HCT116 (cell line): ENCODE results near the gene TEX26. TPM values are rescaled to one million over a fixed set of nuclear protein-coding genes. Genes with fewer than 3 reads are reported as not detected.

Experiments used
- ATAC-seq: fragments of 200-7000 bp; cut with Tn5 transposase; 2 replicates; pipeline ENCODE4 v1.9.1; 2020; ENCODE audit warnings: mild to moderate bottlenecking, moderate library complexity
- BruUV-seq: library from RNA; stranded (reverse); fragments of 400-500 nt; replicated peaks from 2 replicates; lab custom pipeline; 2021; lab: Mats Ljungman, UMichigan
- CTCF ChIA-PET: fragments of 300-600 bp; sonication (Branson Sonifier 250); formaldehyde crosslinking; loops from one replicate; lab custom pipeline; 2021; ENCODE audit warnings: antibody characterized with exemption; lab: Charles Lee
- POLR2A ChIA-PET: fragments of 300-600, 350-600 bp; sonication (Branson Sonifier 250); formaldehyde crosslinking; loops from one replicate; lab custom pipeline; 2021; ENCODE audit warnings: antibody characterized with exemption; lab: Charles Lee
- RAD21 ChIA-PET, 2 experiments: fragments of 300-600 bp; sonication (Branson Sonifier 250); formaldehyde crosslinking; loops; one replicate each; lab custom pipeline; 2023; ENCODE audit warnings: low total read pairs in 2 of 2; ENCODE audit not compliant: uncharacterized antibody in 2 of 2, unreplicated experiment in 2 of 2, low non-redundant PET in 1 of 2; lab: Charles Lee
- DNase-seq: peaks from one replicate; pipeline ENCODE4 v3.0.0-alpha.2; 2010; ENCODE audit warnings: low read depth, low spot score
- H2AFZ ChIP-seq: fragments of 200-600 bp; shearing (Covaris generic), sonication (generic); 2 replicates; pipeline ENCODE4 v1.6.1; 2017; ENCODE audit warnings: low read depth, mixed run types, mixed read lengths, antibody characterized with exemption, low read length; ENCODE audit not compliant: poor library complexity, severe bottlenecking
- H3K27ac ChIP-seq: 2 replicates; pipeline ENCODE4 v1.5.1; 2012; ENCODE audit warnings: low read depth, low read length
- H3K27me3 ChIP-seq: fragments of 200-600 bp; sonication (generic); 2 replicates; pipeline ENCODE4 v1.6.1; 2016; ENCODE audit warnings: mixed run types, low read length, mixed read lengths; ENCODE audit not compliant: insufficient read depth
- H3K36me3 ChIP-seq, 2 experiments: fragments of 200-500 bp in 1 of 2; fragments of 200-600 bp in 1 of 2; sonication (Bioruptor generic) in 1 of 2; sonication (generic) in 1 of 2; 2 replicates each; pipeline versions ENCODE4 v1.5.1 to v1.6.1; 2014 to 2016; ENCODE audit warnings: low read length in 2 of 2, inconsistent platforms in 1 of 2, mixed read lengths in 1 of 2, mixed run types in 1 of 2; ENCODE audit not compliant: insufficient read depth in 2 of 2, control insufficient read depth in 1 of 2
- H3K4me1 ChIP-seq, 2 experiments: fragments of 200-600 bp in 1 of 2; sonication (generic) in 1 of 2; 2 replicates each; pipeline versions ENCODE4 v1.5.1 to v1.6.1; 2012 to 2017; ENCODE audit warnings: low read length in 2 of 2, inconsistent platforms in 1 of 2, mild to moderate bottlenecking in 1 of 2, mixed read lengths in 1 of 2, mixed run types in 1 of 2, moderate library complexity in 1 of 2; ENCODE audit not compliant: insufficient read depth in 2 of 2, control insufficient read depth in 1 of 2
- H3K4me2 ChIP-seq: fragments of 200-600 bp; sonication (generic); 2 replicates; pipeline ENCODE4 v1.6.1; 2017; ENCODE audit warnings: mixed run types, low read length, mixed read lengths
- H3K4me3 ChIP-seq, 2 experiments: fragments of 200-600 bp in 1 of 2; sonication (generic) in 1 of 2; replicated peaks in 1 of 2; 2 replicates each; pipeline ENCODE4 v1.5.1; 2011 to 2016; ENCODE audit warnings: low read length in 2 of 2, control low read depth in 1 of 2, low read depth in 1 of 2, mild to moderate bottlenecking in 1 of 2, mixed read lengths in 1 of 2, mixed run types in 1 of 2
- H3K79me2 ChIP-seq: fragments of 200-600 bp; sonication (generic); 2 replicates; pipeline ENCODE4 v1.6.1; 2017; ENCODE audit warnings: mild to moderate bottlenecking, mixed run types, low read length, moderate library complexity, mixed read lengths; ENCODE audit not compliant: insufficient read depth
- H3K9ac ChIP-seq: fragments of 200-600 bp; sonication (generic); 2 replicates; pipeline ENCODE4 v1.6.1; 2016; ENCODE audit warnings: low read length, mixed read lengths
- H3K9me2 ChIP-seq: fragments of 200-600 bp; sonication (generic), shearing (Covaris generic); 2 replicates; pipeline ENCODE4 v1.6.1; 2017; ENCODE audit warnings: mixed run types, mild to moderate bottlenecking, moderate library complexity; ENCODE audit not compliant: insufficient read depth
- H3K9me3 ChIP-seq, 2 experiments: fragments of 200-500 bp in 1 of 2; fragments of 200-600 bp in 1 of 2; sonication (Bioruptor generic) in 1 of 2; sonication (generic) in 1 of 2; 2 replicates each; pipeline ENCODE4 v1.6.1; 2014 to 2017; ENCODE audit warnings: low read length in 2 of 2, mixed read lengths in 2 of 2, inconsistent platforms in 1 of 2, low read depth in 1 of 2, mild to moderate bottlenecking in 1 of 2, mixed run types in 1 of 2, moderate library complexity in 1 of 2; ENCODE audit not compliant: control insufficient read depth in 1 of 2, insufficient read depth in 1 of 2
- H4K20me1 ChIP-seq: fragments of 200-600 bp; sonication (generic), shearing (Covaris generic); 2 replicates; pipeline ENCODE4 v1.6.1; 2017; ENCODE audit warnings: mixed run types, mild to moderate bottlenecking, moderate library complexity; ENCODE audit not compliant: insufficient read depth
- ATF3 ChIP-seq: IDR thresholded peaks from 2 replicates; pipeline ENCODE4 v1.6.1; 2012
- CBX3 ChIP-seq: IDR thresholded peaks from 2 replicates; pipeline ENCODE4 v1.6.1; 2012; ENCODE audit warnings: low read depth
- CTCF ChIP-seq, 3 experiments: fragments of 200-600 bp in 1 of 3; sonication (generic) in 1 of 3; IDR thresholded peaks in 2 of 3; conservative IDR thresholded peaks in 1 of 3; 2 replicates each; pipeline ENCODE4 v1.5.1; 2012 to 2017; ENCODE audit warnings: low read depth in 2 of 3, low read length in 2 of 3, antibody characterized with exemption in 1 of 3, borderline replicate concordance in 1 of 3, control low read depth in 1 of 3, mild to moderate bottlenecking in 1 of 3, mixed read lengths in 1 of 3, mixed run types in 1 of 3, moderate library complexity in 1 of 3; ENCODE audit not compliant: insufficient read depth in 1 of 3
- EGR1 ChIP-seq: IDR thresholded peaks from 2 replicates; pipeline ENCODE4 v1.6.1; 2012; ENCODE audit warnings: low read depth
- ELF1 ChIP-seq: IDR thresholded peaks from 2 replicates; pipeline ENCODE4 v1.6.1; 2012; ENCODE audit warnings: low read depth, borderline replicate concordance
- EZH2 ChIP-seq: fragments of 200-600 bp; sonication (generic); IDR thresholded peaks from 2 replicates; pipeline ENCODE4 v1.6.1; 2017; ENCODE audit warnings: antibody characterized with exemption, mixed run types
- FOSL1 ChIP-seq: IDR thresholded peaks from 2 replicates; pipeline ENCODE4 v1.6.1; 2012; ENCODE audit warnings: low read depth
- MAX ChIP-seq: IDR thresholded peaks from 2 replicates; pipeline ENCODE4 v1.6.1; 2012
- POLR2A ChIP-seq: IDR thresholded peaks from 2 replicates; pipeline ENCODE4 v1.7.0; 2011; ENCODE audit warnings: borderline replicate concordance; ENCODE audit not compliant: insufficient read depth, insufficient read length; ENCODE audit errors: extremely low read depth
- POLR2AphosphoS5 ChIP-seq: IDR thresholded peaks from 2 replicates; pipeline ENCODE4 v1.6.1; 2011; ENCODE audit warnings: mild to moderate bottlenecking, low read depth, low read length, moderate library complexity
- RAD21 ChIP-seq: IDR thresholded peaks from 2 replicates; pipeline ENCODE4 v1.6.1; 2012; ENCODE audit warnings: low read depth, mild to moderate bottlenecking
- SIN3A ChIP-seq: IDR thresholded peaks from 2 replicates; pipeline ENCODE4 v1.6.1; 2012; ENCODE audit warnings: low read depth
- TCF7L2 ChIP-seq: IDR thresholded peaks from 2 replicates; pipeline ENCODE4 v1.7.0; 2011; ENCODE audit warnings: borderline replicate concordance, inconsistent platforms; ENCODE audit not compliant: insufficient read depth, insufficient read length; ENCODE audit errors: extremely low read depth
- ZNF274 ChIP-seq: fragments of 200-500 bp; sonication (Bioruptor generic); IDR thresholded peaks from 2 replicates; pipeline ENCODE4 v1.6.1; 2014; ENCODE audit warnings: mild to moderate bottlenecking, low read depth, low read length, inconsistent platforms
- intact Hi-C: fragments of 100-400 bp; cut with micrococcal nuclease; formaldehyde crosslinking; loops from 2 replicates; pipeline ENCODE4 v1.10.0; 2022
- total RNA-seq: library from RNA; stranded (reverse); gene quantifications from one replicate; pipeline ENCODE4 v1.2.1, GENCODE V29; 2021; ENCODE audit not compliant: unreplicated experiment
- TF ChIP-seq, protein P1 (sequence below): IDR thresholded peaks from 2 replicates; pipeline ENCODE4 v1.6.1; 2012; ENCODE audit warnings: low read depth

TEX26 gene
- total RNA-seq, 1 experiment from 2014 or later, result not detected

GRCh38 chr13:30882996-30883766, 49.3 kb upstream of the TEX26 start (continued):
- TF ChIP-seq CTCF (IDR thresholded peaks at IDR 0.05 in 2 of 3, conservative IDR thresholded peaks at IDR 0.05 in 1 of 3; ENCODE audit: borderline replicate concordance in 1 of 3, insufficient read depth in 1 of 3, low read depth in 2 of 3, low read length in 2 of 3), result no peak
- no peak for TF ChIP-seq FOSL1
- no peak for TF ChIP-seq TCF7L2
- no peak for TF ChIP-seq MAX
- no peak for TF ChIP-seq POLR2AphosphoS5
- TF ChIP-seq, all 23 proteins: peak for 0

DNA sequence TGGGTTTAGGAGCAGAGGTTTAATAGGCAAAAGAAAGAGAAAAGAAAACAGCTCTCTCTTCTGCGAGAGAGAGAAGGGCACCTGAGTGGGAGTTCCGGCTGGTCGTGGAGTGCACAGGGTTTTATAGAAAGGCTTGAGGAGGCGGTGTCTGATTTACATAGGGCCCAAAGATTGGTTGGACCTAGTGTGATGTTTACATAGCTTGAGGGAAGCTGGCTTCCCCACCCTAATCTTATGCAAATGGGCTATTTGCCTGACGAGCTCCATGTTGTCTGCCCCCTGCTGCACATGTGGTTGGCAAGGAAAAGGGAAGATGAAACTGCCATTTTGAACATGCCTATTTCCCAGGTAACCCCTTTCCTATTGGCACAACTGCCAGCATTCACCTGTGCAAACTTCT, 47.9 kb upstream of the TEX26 start:
- no peaks in the 10 kb centered on the region; the same call in 1 of the 2 replicates for H3K27me3 ChIP-seq
- H3K9me2 ChIP-seq, result no peaks in the 10 kb centered on the region
- no peak overlapping the region for H3K9ac ChIP-seq
- RAD21 ChIA-PET, result no interaction called here
- no TSS peak for BruUV-seq
- DNase-seq, result no peak
- POLR2A ChIA-PET, result no interaction called here
- no peaks in the 10 kb centered on the region for H3K36me3 ChIP-seq
- H3K4me2 ChIP-seq, result no peak overlapping the region
- no peaks in the 10 kb centered on the region for H3K79me2 ChIP-seq
- no peaks in the 10 kb centered on the region for H4K20me1 ChIP-seq
- H3K27ac ChIP-seq, result no peak overlapping the region
- H2AFZ ChIP-seq, result no peak overlapping the region
- H3K4me1 ChIP-seq, result no peaks in the 10 kb centered on the region
- no peak overlapping the region for H3K4me3 ChIP-seq
- CTCF ChIA-PET, result no interaction called here
- intact Hi-C loops, result no loop called here
- no peaks in the 10 kb centered on the region for H3K9me3 ChIP-seq
- ATAC-seq, result no peak
- no peak for TF ChIP-seq POLR2A
- no peak for TF ChIP-seq EGR1
- no peak for TF ChIP-seq MAX
- TF ChIP-seq RAD21, result no peak
- no peak for TF ChIP-seq ATF3
- TF ChIP-seq ZNF274, result no peak
- TF ChIP-seq SIN3A, result no peak
- TF ChIP-seq EZH2, result no peak
- no peak for TF ChIP-seq CBX3
- no peak for TF ChIP-seq CTCF (IDR thresholded peaks at IDR 0.05 in 2 of 3, conservative IDR thresholded peaks at IDR 0.05 in 1 of 3; ENCODE audit: borderline replicate concordance in 1 of 3, insufficient read depth in 1 of 3, low read depth in 2 of 3, low read length in 2 of 3)
- no peak for TF ChIP-seq ELF1
- TF ChIP-seq TCF7L2, result no peak
- TF ChIP-seq, protein P1, sequence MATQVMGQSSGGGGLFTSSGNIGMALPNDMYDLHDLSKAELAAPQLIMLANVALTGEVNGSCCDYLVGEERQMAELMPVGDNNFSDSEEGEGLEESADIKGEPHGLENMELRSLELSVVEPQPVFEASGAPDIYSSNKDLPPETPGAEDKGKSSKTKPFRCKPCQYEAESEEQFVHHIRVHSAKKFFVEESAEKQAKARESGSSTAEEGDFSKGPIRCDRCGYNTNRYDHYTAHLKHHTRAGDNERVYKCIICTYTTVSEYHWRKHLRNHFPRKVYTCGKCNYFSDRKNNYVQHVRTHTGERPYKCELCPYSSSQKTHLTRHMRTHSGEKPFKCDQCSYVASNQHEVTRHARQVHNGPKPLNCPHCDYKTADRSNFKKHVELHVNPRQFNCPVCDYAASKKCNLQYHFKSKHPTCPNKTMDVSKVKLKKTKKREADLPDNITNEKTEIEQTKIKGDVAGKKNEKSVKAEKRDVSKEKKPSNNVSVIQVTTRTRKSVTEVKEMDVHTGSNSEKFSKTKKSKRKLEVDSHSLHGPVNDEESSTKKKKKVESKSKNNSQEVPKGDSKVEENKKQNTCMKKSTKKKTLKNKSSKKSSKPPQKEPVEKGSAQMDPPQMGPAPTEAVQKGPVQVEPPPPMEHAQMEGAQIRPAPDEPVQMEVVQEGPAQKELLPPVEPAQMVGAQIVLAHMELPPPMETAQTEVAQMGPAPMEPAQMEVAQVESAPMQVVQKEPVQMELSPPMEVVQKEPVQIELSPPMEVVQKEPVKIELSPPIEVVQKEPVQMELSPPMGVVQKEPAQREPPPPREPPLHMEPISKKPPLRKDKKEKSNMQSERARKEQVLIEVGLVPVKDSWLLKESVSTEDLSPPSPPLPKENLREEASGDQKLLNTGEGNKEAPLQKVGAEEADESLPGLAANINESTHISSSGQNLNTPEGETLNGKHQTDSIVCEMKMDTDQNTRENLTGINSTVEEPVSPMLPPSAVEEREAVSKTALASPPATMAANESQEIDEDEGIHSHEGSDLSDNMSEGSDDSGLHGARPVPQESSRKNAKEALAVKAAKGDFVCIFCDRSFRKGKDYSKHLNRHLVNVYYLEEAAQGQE, result no peak
